GM23338 (cell line): ENCODE data around the gene RXRG. TPM values are rescaled to one million over a fixed set of nuclear protein-coding genes. Genes with fewer than 3 reads are reported as not detected.

Experiments used
- ATAC-seq: fragments of 200-7000 bp; cut with Tn5 transposase; 3 replicates; pipeline ENCODE4 v1.9.1; 2020
- DNase-seq: peaks from one replicate; pipeline ENCODE4 v3.0.0-alpha.2; 2015; ENCODE audit warnings: low spot score
- H2AFZ ChIP-seq: fragments of 200-600 bp; sonication (generic); 2 replicates; pipeline ENCODE4 v1.8.0; 2016; ENCODE audit warnings: antibody characterized with exemption, mild to moderate bottlenecking, moderate library complexity
- H3F3A ChIP-seq: fragments of 200-600 bp; sonication (generic); replicated peaks from 2 replicates; pipeline ENCODE4 v1.8.0; 2017; ENCODE audit warnings: antibody characterized with exemption, mixed run types, low read depth
- H3K27ac ChIP-seq: fragments of 200-600 bp; sonication (generic); 2 replicates; pipeline ENCODE4 v1.6.1; 2016; ENCODE audit warnings: low read depth
- H3K27me3 ChIP-seq: fragments of 200-600 bp; sonication (generic); 2 replicates; pipeline ENCODE4 v1.8.0; 2016; ENCODE audit warnings: mild to moderate bottlenecking, mixed run types, moderate library complexity; ENCODE audit not compliant: insufficient read depth
- H3K36me3 ChIP-seq: fragments of 200-600 bp; sonication (generic); 2 replicates; pipeline ENCODE4 v1.8.0; 2016; ENCODE audit warnings: mild to moderate bottlenecking; ENCODE audit not compliant: insufficient read depth
- H3K4me1 ChIP-seq: fragments of 200-600 bp; sonication (generic); 2 replicates; pipeline ENCODE4 v1.8.0; 2016; ENCODE audit warnings: mild to moderate bottlenecking, moderate library complexity; ENCODE audit not compliant: insufficient read depth
- H3K4me2 ChIP-seq: fragments of 200-600 bp; sonication (generic); 2 replicates; pipeline ENCODE4 v1.7.1; 2017; ENCODE audit warnings: mixed run types
- H3K4me3 ChIP-seq: fragments of 200-600 bp; sonication (generic); 2 replicates; pipeline ENCODE4 v1.6.1; 2016; ENCODE audit warnings: mixed run types
- H3K79me2 ChIP-seq: fragments of 200-600 bp; sonication (generic); replicated peaks from 2 replicates; pipeline ENCODE4 v1.8.0; 2017; ENCODE audit warnings: mild to moderate bottlenecking; ENCODE audit not compliant: insufficient read depth
- H3K9me2 ChIP-seq: fragments of 200-600 bp; sonication (generic); 2 replicates; pipeline ENCODE4 v1.8.0; 2017; ENCODE audit not compliant: insufficient read depth
- H4K20me1 ChIP-seq: fragments of 200-600 bp; sonication (generic); replicated peaks from 2 replicates; pipeline ENCODE4 v1.8.0; 2017; ENCODE audit warnings: mild to moderate bottlenecking; ENCODE audit not compliant: insufficient read depth
- H3K27ac Mint-ChIP-seq: 2 replicates; pipeline ENCODE4 v1.8.0; 2020; ENCODE audit warnings: inconsistent platforms, mild to moderate bottlenecking, moderate library complexity, mixed read lengths
- H3K27me3 Mint-ChIP-seq: 3 replicates; pipeline ENCODE4 v1.8.0; 2022; ENCODE audit warnings: low read depth, mild to moderate bottlenecking, moderate library complexity, mixed read lengths, inconsistent platforms; ENCODE audit not compliant: insufficient read depth, poor library complexity
- H3K36me3 Mint-ChIP-seq: 3 replicates; pipeline ENCODE4 v1.8.0; 2021; ENCODE audit warnings: low read depth, mild to moderate bottlenecking, inconsistent platforms, moderate library complexity, mixed read lengths
- H3K4me1 Mint-ChIP-seq: 3 replicates; pipeline ENCODE4 v1.8.0; 2020; ENCODE audit warnings: mild to moderate bottlenecking, inconsistent platforms, mixed read lengths
- H3K4me3 Mint-ChIP-seq: 3 replicates; pipeline ENCODE4 v1.8.0; 2021; ENCODE audit warnings: moderate library complexity, mild to moderate bottlenecking, inconsistent platforms, mixed read lengths
- H3K9me3 Mint-ChIP-seq: 3 replicates; pipeline ENCODE4 v1.8.0; 2020; ENCODE audit warnings: moderate library complexity, mild to moderate bottlenecking, inconsistent platforms, mixed read lengths
- CREB1 ChIP-seq: fragments of 250-450 bp; sonication (Bioruptor Pico); IDR thresholded peaks from 2 replicates; pipeline ENCODE4 v1.5.0; 2020; ENCODE audit warnings: low read depth, mild to moderate bottlenecking, moderate library complexity
- CTCF ChIP-seq, 2 experiments: fragments of 200-600 bp in 1 of 2; sonication (generic) in 1 of 2; conservative IDR thresholded peaks; 2 replicates each; pipeline versions ENCODE4 v1.5.1 to v1.6.1; 2016 to 2017; ENCODE audit warnings: antibody characterized with exemption in 2 of 2, low read depth in 2 of 2, mild to moderate bottlenecking in 2 of 2, moderate library complexity in 1 of 2
- ETS1 ChIP-seq: IDR thresholded peaks from 2 replicates; pipeline ENCODE4 v1.6.1; 2016; ENCODE audit warnings: antibody characterized with exemption
- EZH2 ChIP-seq: fragments of 200-600 bp; sonication (generic); IDR thresholded peaks from one replicate; pipeline ENCODE4 v1.8.0; 2017; ENCODE audit warnings: antibody characterized with exemption, mild to moderate bottlenecking, low read depth; ENCODE audit not compliant: unreplicated experiment
- EZH2phosphoT487 ChIP-seq: fragments of 200-600 bp; sonication (generic); IDR thresholded peaks from one replicate; pipeline ENCODE4 v1.8.1; 2018; ENCODE audit warnings: antibody characterized with exemption; ENCODE audit not compliant: unreplicated experiment
- NANOG ChIP-seq: IDR thresholded peaks from 2 replicates; pipeline ENCODE4 v1.6.1; 2016; ENCODE audit warnings: antibody characterized with exemption, borderline replicate concordance
- POLR2AphosphoS5 ChIP-seq: IDR thresholded peaks from 2 replicates; pipeline ENCODE4 v1.6.1; 2016; ENCODE audit warnings: antibody characterized with exemption, low read depth
- STAT1 ChIP-seq: IDR thresholded peaks from one replicate; pipeline ENCODE4 v1.6.1; 2016; ENCODE audit warnings: antibody characterized with exemption; ENCODE audit not compliant: unreplicated experiment
- ZNF114 ChIP-seq: fragments of 250-450 bp; sonication (Bioruptor Pico); IDR thresholded peaks from 2 replicates; pipeline ENCODE4 v1.5.0; 2020; ENCODE audit warnings: mild to moderate bottlenecking, moderate library complexity
- ZNF331 ChIP-seq: fragments of 250-450 bp; sonication (Bioruptor Pico); IDR thresholded peaks from 2 replicates; pipeline ENCODE4 v1.5.0; 2020; ENCODE audit warnings: low read depth, mild to moderate bottlenecking, moderate library complexity
- ZNF462 ChIP-seq: fragments of 250-450 bp; sonication (Bioruptor Pico); IDR thresholded peaks from 2 replicates; pipeline ENCODE4 v1.5.0; 2020; ENCODE audit warnings: mild to moderate bottlenecking, moderate library complexity
- polyA plus RNA-seq: library from polyadenylated mRNA; unstranded; fragments of >200 nt; fragmentation: Nextera tagmentation; extraction: Ambion mirVana; gene quantifications from 2 replicates; pipeline ENCODE4 v1.2.1, GENCODE V29; 2016
- total RNA-seq: library from RNA; depleted of rRNA; stranded (reverse); fragments of >200 nt; shearing (Covaris generic); gene quantifications from 2 replicates; pipeline ENCODE4 v1.2.3, GENCODE V29; 2014

RXRG gene
- total and polyA plus RNA-seq, 2 experiments from 2014 or later, result not detected

GRCh38 chr1:165415068-165415467 lies 29.9 kb downstream of the RXRG start (continued):
- TF ChIP-seq ZNF462 (CRISPR knock-in tag) (no peak), CTCF (conservative IDR thresholded peaks at IDR 0.05; ENCODE audit: low read depth in 2 of 2) (no peak), ETS1 (no peak), NANOG (no peak), CREB1 (no peak), STAT1 (no peak)

GRCh38 chr1:165414620-165415019 lies 30.3 kb downstream of the RXRG start:
- ATAC-seq (no peak), DNase-seq (no peak)
- Mint-ChIP-seq H3K27me3 (no peaks in the 10 kb centered on the region), H3K4me1 (no peaks in the 10 kb centered on the region), H3K4me3 (no peak overlapping the region), H3K36me3 (no peaks in the 10 kb centered on the region), H3K9me3 (no peaks in the 10 kb centered on the region), H3K27ac (no peak overlapping the region)
- Histone ChIP-seq H2AFZ (no peak overlapping the region), H3K4me3 (no peak overlapping the region), H3K36me3 (no peaks in the 10 kb centered on the region), H3K27ac (no peak overlapping the region), H3K79me2 (no peaks in the 10 kb centered on the region), H3K4me2 (no peak overlapping the region), H3K27me3 (no peaks in the 10 kb centered on the region), H3F3A (no peaks in the 10 kb centered on the region), H4K20me1 (no peaks in the 10 kb centered on the region), H3K4me1 (no peaks in the 10 kb centered on the region), H3K9me2 (no peaks in the 10 kb centered on the region)
- TF ChIP-seq EZH2 (no peak), EZH2phosphoT487 (no peak), CTCF (conservative IDR thresholded peaks at IDR 0.05; ENCODE audit: low read depth in 2 of 2) (no peak), ZNF331 (no peak), NANOG (no peak), ETS1 (no peak), ZNF114 (CRISPR knock-in tag) (no peak), POLR2AphosphoS5 (no peak), CREB1 (no peak)
